Activated T-helper 1 cell treated with Interleukin-2 at 50 U/mL for 16 hours (primary cell): ENCODE measurements around the gene OR2F1.

Source experiments
- DNase-seq: peaks from one replicate; pipeline ENCODE4 v3.0.0-alpha.2; 2020; ENCODE audit warnings: low read depth

Gene OR2F1

GRCh38 chr7:143954135-143954534 is 509 bp upstream of the OR2F1 start:
- no peak for DNase-seq

- no peak for DNase-seq
Observed at GRCh38 chr7:143958781-143959180, 4.1 kb downstream of the OR2F1 start.

- DNase-seq = no peak
Observed at GRCh38 chr7:143960813-143961610, 6.4 kb downstream of the OR2F1 start.

DNA sequence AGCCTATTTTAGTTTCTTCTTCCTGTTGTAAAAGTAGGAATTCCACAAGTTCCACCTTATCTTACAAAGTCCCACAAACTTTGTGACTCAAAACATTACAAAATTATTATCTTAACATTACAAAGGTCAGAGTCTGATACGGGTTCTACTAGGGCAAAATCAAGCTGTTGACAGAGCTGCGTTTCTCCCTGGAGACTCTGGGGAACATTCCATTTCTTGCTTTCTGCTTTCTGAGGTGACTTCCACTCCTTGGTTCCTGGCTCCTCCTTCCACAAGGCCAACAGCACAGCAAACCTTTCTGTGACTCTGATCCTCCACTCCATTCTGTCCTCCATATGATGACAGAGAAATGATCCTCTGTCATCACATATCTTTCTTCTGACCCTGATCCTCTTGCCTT is 10.6 kb downstream of the OR2F1 start:
- no peak for DNase-seq

DNA sequence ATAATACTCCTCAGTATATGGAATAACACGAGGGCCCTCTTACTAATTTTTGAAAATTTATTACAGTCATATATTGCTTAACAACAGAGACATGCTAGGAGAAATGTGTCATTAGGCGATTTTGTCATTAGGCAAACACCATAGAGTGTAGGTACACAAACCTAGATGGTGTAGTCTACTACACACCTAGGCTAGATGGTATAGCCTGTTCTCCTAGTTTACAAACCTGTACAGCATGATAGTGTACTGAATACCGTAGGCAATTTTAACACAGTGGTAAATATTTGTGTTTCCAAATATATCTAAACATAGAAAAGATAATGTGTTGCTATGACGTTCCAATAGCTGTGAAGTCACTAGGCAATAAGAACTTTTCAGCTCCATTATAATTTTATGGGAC is 12.8 kb downstream of the OR2F1 start:
- DNase-seq = no peak

GRCh38 chr7:143973870-143974416 is 19.3 kb downstream of the OR2F1 start:
- DNase-seq = no peak

DNA sequence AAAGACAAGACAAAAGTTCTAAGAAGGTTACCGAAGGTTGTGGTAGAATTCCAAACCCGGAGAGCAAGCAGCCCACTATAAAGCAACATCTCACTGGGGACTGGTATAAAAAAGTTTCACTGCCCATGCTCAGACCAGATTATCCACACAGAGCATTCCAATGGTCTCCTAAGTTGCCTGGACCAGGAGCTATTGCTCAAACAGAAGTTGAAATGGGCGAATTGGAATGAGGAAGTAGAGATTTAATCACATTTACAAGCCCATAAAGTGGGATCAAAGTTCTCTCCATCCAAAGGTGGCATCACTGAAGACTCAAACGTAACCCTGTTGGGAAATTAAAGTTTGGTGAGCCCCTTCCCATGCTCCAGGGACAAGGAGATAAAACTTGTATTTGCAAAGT is 19.8 kb downstream of the OR2F1 start:
- DNase-seq = no peak

- no peak for DNase-seq
Observed at GRCh38 chr7:143975617-143976016, 21.0 kb downstream of the OR2F1 start.

DNA sequence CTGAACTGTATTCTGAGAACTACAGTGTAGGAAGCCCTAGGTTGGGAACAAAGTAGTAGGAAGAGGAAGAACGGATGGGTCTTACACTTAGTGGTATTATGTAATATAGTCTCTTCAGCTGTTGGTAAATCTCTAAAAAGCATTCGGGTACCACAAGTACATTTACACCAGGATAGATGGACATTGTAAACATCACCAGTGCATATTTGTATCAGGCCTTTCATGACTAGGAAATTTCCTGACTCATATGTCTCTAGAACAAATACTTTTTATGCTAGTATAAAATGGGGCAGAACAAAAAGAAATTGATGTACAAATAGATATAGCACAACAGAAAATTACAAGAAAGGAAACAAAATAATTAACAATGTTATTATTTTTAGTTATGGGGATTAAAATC is 23.9 kb downstream of the OR2F1 start:
- DNase-seq = no peak

GRCh38 chr7:143979359-143979758 is 24.7 kb downstream of the OR2F1 start:
- no peak for DNase-seq

DNA sequence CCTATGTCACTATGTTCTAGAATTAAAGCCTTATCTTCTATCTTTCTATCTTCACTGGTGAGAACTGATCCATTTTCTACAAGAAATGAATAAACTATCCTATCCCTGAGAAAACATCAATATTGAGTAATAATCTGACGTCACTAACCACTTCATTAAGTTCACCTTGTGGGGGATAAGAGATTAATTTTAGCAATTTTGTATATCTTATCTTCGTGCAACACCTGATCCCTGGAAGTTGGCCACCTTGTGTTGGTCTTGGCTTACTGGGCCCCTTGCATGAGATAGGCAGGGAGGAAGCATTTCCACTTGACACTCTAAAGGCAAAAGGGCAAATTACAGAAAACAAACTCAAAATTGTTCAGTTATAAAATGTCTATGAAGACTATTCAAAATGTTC is 25.4 kb downstream of the OR2F1 start:
- no peak for DNase-seq

GRCh38 chr7:143980746-143981510 is 26.3 kb downstream of the OR2F1 start:
- no peak for DNase-seq

DNA sequence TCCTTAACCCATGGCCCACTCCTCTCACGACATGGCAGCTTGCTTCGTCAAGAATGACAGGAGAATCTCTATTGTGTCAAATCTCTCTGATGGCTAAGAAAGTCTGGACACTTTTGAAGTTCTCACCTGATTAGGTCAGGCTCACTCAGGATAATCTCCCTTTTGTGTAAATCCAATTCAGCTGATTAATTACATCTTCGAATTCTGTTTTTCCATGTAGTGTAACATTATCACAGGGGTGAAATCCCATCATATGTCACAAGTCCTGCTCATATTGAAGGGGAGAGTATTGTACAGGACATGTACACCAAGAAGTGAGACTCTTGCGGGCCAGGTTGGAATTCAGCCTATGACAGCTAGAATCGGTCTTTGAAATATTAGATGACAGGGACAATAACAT is 29.3 kb downstream of the OR2F1 start:
- DNase-seq = no peak

DNA sequence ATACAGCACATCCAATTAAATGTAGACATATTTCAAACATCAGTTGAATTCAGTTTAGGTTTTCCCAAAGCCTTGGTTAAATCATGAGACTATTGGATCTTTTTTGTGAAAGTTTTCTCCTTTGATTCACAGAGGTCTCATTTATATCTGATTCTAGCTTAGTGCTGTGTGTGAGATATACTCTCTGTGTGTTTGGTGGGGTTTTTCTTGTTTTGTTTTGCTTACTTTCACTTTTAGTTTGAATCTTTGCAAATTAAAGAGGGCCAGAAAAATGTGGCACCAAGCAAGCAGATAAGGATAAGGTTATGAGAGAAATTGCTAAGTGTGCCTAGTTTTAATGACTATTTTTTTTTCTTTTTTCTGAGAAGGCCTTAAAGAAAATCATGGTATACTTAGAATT is 32.9 kb downstream of the OR2F1 start:
- DNase-seq = no peak

DNA sequence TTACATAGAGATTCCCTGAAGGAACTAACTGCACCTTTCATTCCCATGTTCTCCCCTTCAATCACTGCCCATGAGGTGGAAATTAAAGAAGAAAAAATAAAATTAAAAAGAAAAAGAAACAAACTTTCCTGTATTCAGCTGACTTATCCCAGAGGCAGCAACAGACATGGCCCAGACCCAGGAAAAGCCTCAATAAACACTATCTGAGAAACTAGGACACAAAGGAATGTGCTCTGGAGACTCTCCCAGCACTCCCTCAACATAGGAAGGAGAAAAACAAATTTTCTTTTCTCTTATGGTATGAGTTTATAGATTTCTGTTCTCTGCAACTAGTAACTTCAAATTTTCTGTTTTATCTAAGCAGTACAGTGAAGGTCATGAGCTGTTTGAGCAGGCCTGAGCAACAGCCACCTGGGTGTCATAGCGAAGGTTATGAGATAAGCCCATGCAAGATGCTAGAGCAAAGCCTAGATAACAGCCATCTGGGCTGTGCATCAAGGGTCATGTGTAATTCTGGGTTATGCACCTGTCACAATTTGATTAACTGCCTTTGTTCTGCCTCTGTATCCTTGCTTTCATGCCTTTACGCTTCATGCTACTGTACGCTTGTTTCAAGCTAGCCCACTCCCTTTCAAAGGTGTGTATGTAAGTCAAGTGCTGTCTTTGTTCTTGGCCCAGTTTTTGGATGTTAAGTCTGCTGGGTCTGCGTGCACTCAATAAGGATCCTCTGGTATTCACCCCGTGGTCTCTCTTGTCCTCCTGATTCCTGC is 34.5 kb downstream of the OR2F1 start:
- DNase-seq = no peak

DNA sequence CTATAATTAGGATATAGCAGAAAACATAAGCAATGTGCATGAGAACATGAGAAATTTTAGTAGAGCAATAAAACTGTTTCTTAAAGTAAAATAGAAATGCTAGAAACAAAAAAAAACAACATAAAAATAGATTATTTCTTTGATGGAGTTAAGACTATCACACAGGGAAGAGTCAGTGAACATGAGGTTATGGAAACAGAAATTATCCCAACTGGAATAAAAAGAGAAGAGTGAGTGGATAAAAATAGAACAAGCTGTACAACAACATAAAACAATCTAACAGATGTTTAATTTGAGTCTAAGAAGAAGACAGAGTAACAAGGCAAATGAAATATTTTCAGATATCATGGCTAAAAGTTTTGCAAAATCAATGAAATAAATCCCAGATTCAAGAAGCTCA is 38.0 kb downstream of the OR2F1 start:
- no peak for DNase-seq

DNA sequence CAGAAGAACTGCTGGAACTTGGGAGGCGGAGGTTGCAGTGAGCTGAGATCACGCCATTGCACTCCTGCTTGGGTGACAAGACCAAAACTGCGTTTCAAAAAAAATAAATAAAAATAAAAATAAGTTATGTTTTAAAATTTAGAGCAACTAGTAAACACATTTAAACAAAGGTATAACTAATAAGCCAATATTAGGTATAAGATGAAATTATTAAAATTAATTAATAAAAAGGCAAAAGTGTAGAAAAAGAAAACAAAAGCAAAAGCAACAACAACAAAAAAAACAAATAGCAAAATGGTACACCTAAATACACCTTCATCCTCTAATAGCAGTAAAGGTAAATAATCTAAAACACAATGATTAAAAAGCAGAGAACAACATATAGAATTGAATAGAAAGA is 39.3 kb downstream of the OR2F1 start:
- no peak for DNase-seq

- DNase-seq = no peak
Observed at GRCh38 chr7:144000020-144000419, 45.4 kb downstream of the OR2F1 start, which contains the start of gene OR6B1. Gene OR6B1 (plus strand): TSS chr7:144000320. CDS start chr7:144003997, 3,677 bp downstream.

GRCh38 chr7:144001543-144001942 is 46.9 kb downstream of the OR2F1 start:
- DNase-seq = no peak

DNA sequence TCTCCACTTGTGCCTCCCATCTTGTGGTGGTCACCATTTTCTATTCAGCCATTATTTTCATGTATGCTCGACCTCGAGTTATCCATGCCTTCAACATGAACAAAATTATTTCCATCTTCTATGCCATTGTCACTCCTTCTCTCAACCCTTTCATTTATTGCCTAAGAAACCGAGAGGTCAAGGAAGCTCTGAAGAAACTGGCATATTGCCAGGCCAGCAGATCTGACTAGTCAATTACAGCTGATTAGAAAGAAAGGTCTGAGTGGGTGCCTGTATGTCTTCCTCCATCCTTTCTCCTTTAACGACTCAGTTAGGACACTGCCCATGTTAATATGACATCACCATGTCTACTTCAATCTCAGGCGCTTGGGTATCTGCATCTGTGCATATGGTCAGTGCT is 50.1 kb downstream of the OR2F1 start:
- DNase-seq = no peak

- DNase-seq = no peak
Observed at GRCh38 chr7:144006029-144006691, 51.5 kb downstream of the OR2F1 start.

DNA sequence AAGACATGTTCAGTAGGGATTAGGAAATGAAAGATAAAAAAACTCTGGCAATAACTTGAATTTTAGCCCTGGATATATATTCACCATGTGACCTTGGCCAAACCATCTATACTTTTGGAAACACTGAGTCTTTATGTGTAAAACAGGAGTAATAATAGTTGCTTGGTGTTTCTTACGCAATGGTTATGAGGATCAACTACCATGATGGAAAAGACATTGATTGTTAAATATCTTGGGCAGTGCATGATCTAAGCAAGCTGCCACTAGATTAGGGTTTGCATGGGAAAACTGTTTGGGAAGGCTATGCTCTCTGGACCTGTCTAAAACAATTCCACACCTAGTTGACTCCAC is 52.0 kb downstream of the OR2F1 start:
- no peak for DNase-seq
